ENCODE data around the gene MCIDAS. TPM values are rescaled to one million over a fixed set of nuclear protein-coding genes. Genes with fewer than 3 reads are reported as not detected.

MCIDAS gene
- total RNA-seq, 6 donors from 2014 or later: 0.22 to 2.2 (median 0.45) TPM; not detected in 2

GRCh38 chr5:55173687-55174230 lies 53.4 kb downstream of the MCIDAS start:
- Histone ChIP-seq H3K27ac (no peak overlapping the region), H3K9me3 (no peaks in the 10 kb centered on the region), H3K4me3 (peak overlapping the region; percentile 24 to 58 (median 46)), H3K4me1 (peaks cover 27 to 36% (median 30%) of the 10 kb centered on the region in 4 donors), H3K27me3 (peaks cover 0 to 37% (median 19%) of the 10 kb centered on the region in 4 donors), H3K36me3 (no peaks in the 10 kb centered on the region)
- DNase-seq: no peak
- TF ChIP-seq CTCF (IDR thresholded peaks at IDR 0.05) (no peak), EP300 (IDR thresholded peaks at IDR 0.05) (no peak), POLR2A (IDR thresholded peaks at IDR 0.05) (no peak), POLR2AphosphoS5 (IDR thresholded peaks at IDR 0.05) (no peak)
- ATAC-seq (ENCODE audit: low FRiP score in 2 of 2): no peak
- 11 to 16% methylated on average over 8 of the region's 8 CpGs for WGBS, 2 donors

DNA sequence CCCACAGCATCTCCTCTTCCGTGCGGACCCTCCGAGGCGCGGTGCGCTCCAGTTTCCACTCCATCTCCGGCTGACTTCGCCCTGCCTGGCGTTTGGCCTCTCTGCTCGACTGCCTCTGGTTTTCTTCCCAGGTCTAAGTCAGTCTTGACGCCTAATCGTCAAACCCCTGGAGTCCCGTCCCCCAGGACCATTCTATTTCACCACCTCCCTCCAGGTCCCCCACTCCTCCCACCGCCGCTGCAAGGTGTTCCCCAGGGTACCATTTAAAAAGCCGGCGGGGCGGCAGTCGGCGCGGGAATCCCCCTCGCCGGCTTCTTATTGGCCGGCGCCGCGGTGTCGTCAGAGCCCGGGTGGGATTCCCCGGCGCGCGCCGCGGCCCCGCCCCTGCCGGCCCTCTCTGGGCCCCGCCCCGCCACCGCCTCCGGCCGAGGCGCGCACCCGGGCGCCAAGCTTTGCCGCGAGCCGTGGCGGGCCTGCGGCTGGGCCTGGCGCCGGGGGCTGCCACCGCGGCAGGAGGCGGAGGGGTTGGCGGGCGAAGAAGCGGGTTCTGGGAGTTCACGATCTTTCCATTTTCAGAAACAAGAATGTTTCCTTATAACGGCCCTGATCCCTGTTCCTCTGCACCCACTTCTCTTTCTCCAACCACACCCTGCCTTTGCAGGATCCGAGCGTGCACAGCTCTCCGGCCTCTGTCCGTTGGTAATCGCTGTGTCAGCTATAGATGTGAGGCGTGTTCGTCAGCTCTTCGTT lies 54.0 kb downstream of the MCIDAS start, which contains the start of gene CDC20B:
Gene CDC20B (minus strand): TSS at position 241 of the 750 bp plus-strand sequence. CDS start 177 bp downstream, at position 64.
- no peaks in the 10 kb centered on the region for H3K9me3 ChIP-seq
- H3K27me3 ChIP-seq: peaks cover 0 to 37% (median 19%) of the 10 kb centered on the region in 4 donors
- WGBS, 2 donors: 1% methylated on average over 40 to 67 of the region's 69 CpGs
- DNase-seq: peak; percentile 55 to 95
- no peak within 1 kb of the TSS for H3K27ac ChIP-seq
- TF ChIP-seq POLR2AphosphoS5 (IDR thresholded peaks at IDR 0.05): no peak
- TF ChIP-seq EP300 (IDR thresholded peaks at IDR 0.05): no peak
- TF ChIP-seq CTCF (IDR thresholded peaks at IDR 0.05): no peak
- no peak for TF ChIP-seq POLR2A (IDR thresholded peaks at IDR 0.05)
- peaks cover 27 to 36% (median 30%) of the 10 kb centered on the region in 4 donors for H3K4me1 ChIP-seq
- H3K36me3 ChIP-seq: no peaks in the 10 kb centered on the region
- H3K4me3 ChIP-seq: peak within 1 kb of the TSS; percentile 24 to 58 (median 46)
- ATAC-seq (ENCODE audit: low FRiP score in 2 of 2): peak; percentile 80 to 97

GRCh38 chr5:55172051-55172899 lies 54.8 kb downstream of the MCIDAS start:
- H3K27me3 ChIP-seq: peaks cover 0 to 33% (median 19%) of the 10 kb centered on the region in 4 donors
- no peak overlapping the region for H3K27ac ChIP-seq
- no peaks in the 10 kb centered on the region for H3K36me3 ChIP-seq
- no peaks in the 10 kb centered on the region for H3K9me3 ChIP-seq
- ATAC-seq (ENCODE audit: low FRiP score in 2 of 2) (peak; percentile 86 to 87), DNase-seq (peak in 1 of 2 donors; percentile 63)
- H3K4me3 ChIP-seq: peak overlapping the region; percentile 22 to 58 (median 46)
- peaks cover 27 to 36% (median 30%) of the 10 kb centered on the region in 4 donors for H3K4me1 ChIP-seq
- WGBS, 2 donors: 5 to 10% methylated on average over 15 of the region's 15 CpGs
- TF ChIP-seq POLR2AphosphoS5 (IDR thresholded peaks at IDR 0.05) (no peak), CTCF (IDR thresholded peaks at IDR 0.05) (peak; percentile 71 to 85 (median 77)), POLR2A (IDR thresholded peaks at IDR 0.05) (no peak), EP300 (IDR thresholded peaks at IDR 0.05) (no peak)

GRCh38 chr5:55171471-55171870 lies 55.6 kb downstream of the MCIDAS start:
- Histone ChIP-seq H3K27ac (no peak overlapping the region), H3K4me1 (peaks cover 23 to 29% (median 27%) of the 10 kb centered on the region in 4 donors), H3K27me3 (peaks cover 0 to 30% (median 17%) of the 10 kb centered on the region in 4 donors), H3K9me3 (no peaks in the 10 kb centered on the region), H3K4me3 (no peak overlapping the region), H3K36me3 (no peaks in the 10 kb centered on the region)
- TF ChIP-seq CTCF (IDR thresholded peaks at IDR 0.05): no peak
- no peak for TF ChIP-seq POLR2AphosphoS5 (IDR thresholded peaks at IDR 0.05)
- TF ChIP-seq EP300 (IDR thresholded peaks at IDR 0.05): no peak
- no peak for TF ChIP-seq POLR2A (IDR thresholded peaks at IDR 0.05)
- ATAC-seq (ENCODE audit: low FRiP score in 2 of 2): no peak
- DNase-seq: no peak
- WGBS, 2 donors: 26 to 32% methylated on average over 2 of the region's 2 CpGs

Small RNAs within 50 kb of the gene (small RNA-seq; reads per million reads assigned to genes)
- gene MIR449A (3.1 to 20.4 (median 7.9) reads per million in 4 donors), gene MIR449B (0.43 to 2.7 (median 0.57) reads per million in 4 donors), gene MIR449C (14.5 to 138 (median 48.4) reads per million in 4 donors)

Other genes with a start within 250 kb of the MCIDAS start
- 10 to 100 TPM in 1 of 6 donors, 1 to 10 TPM in 3, under 1 TPM in 1, not detected in 1; 0.86 to 10.3 (median 2.0) TPM for gene ESM1, start 241.7 kb downstream of the MCIDAS start, total RNA-seq
- gene GZMK, start 203.1 kb downstream of the MCIDAS start, total RNA-seq: 1 to 10 TPM in 5 of 6 donors, not detected in 1; 1.0 to 4.8 (median 2.1) TPM
- gene GZMA, start 124.7 kb downstream of the MCIDAS start, total RNA-seq: 1 to 10 TPM in 5 of 6 donors, under 1 TPM in 1; 0.67 to 6.5 (median 5.0) TPM
- 10 to 100 TPM in 1 of 6 donors, 1 to 10 TPM in 5; 2.1 to 15.5 (median 4.3) TPM for gene GPX8, start 67.1 kb downstream of the MCIDAS start, total RNA-seq
- 1 to 10 TPM in 3 of 6 donors, under 1 TPM in 3; 0.09 to 5.5 (median 1.5) TPM for gene CDC20B, start 54.1 kb downstream of the MCIDAS start, total RNA-seq
- 1 to 10 TPM in 4 of 6 donors, under 1 TPM in 1, not detected in 1; 0.31 to 8.5 (median 2.4) TPM for gene CCNO, start 6.3 kb upstream of the MCIDAS start, total RNA-seq
- 10 to 100 TPM; 19.5 to 36.7 (median 24.1) TPM for gene DHX29, start 80.4 kb upstream of the MCIDAS start, total RNA-seq
- 100 to 1,000 TPM in 2 of 6 donors, 10 to 100 TPM in 4; 44.1 to 179 (median 61.6) TPM for gene MTREX, start 80.7 kb upstream of the MCIDAS start, total RNA-seq

Measured in upper lobe of left lung (tissue), 6 donors.